GM21360 (cell line): ENCODE measurements around the gene SCAF1.
"Not testable (repeated sequence)": the region's sequence is repeated elsewhere in the genome, so short reads cannot be mapped to it uniquely, and the experiment has no call there.

Source experiments
- ATAC-seq: cut with Tn5 transposase; IDR thresholded peaks from one replicate; pipeline ENCODE4 v1.9.1; 2021; ENCODE audit warnings: mild to moderate bottlenecking, moderate library complexity; ENCODE audit not compliant: unreplicated experiment

The SCAF1 gene

GRCh38 chr19:49613374-49613773 is 28.6 kb upstream of the SCAF1 start:
- no peak for ATAC-seq

GRCh38 chr19:49614096-49614833 is 27.7 kb upstream of the SCAF1 start:
- ATAC-seq = no peak

- no peak for ATAC-seq
Measured at GRCh38 chr19:49615861-49616260, 26.1 kb upstream of the SCAF1 start.

GRCh38 chr19:49616532-49616931 is 25.5 kb upstream of the SCAF1 start:
- ATAC-seq = no peak

GRCh38 chr19:49616945-49617344 is 25.1 kb upstream of the SCAF1 start:
- no peak for ATAC-seq

GRCh38 chr19:49617860-49618259 is 24.1 kb upstream of the SCAF1 start:
- ATAC-seq = not testable (repeated sequence)

GRCh38 chr19:49624967-49625910 is 16.8 kb upstream of the SCAF1 start:
- ATAC-seq = no peak

- ATAC-seq = no peak
Measured at GRCh38 chr19:49626226-49626625, 15.8 kb upstream of the SCAF1 start.

- ATAC-seq = no peak
Measured at GRCh38 chr19:49629659-49630058, 12.3 kb upstream of the SCAF1 start.

GRCh38 chr19:49631014-49631588 is 10.9 kb upstream of the SCAF1 start:
- no peak for ATAC-seq

GRCh38 chr19:49631610-49632192 is 10.3 kb upstream of the SCAF1 start:
- no peak for ATAC-seq

- no peak for ATAC-seq
Measured at GRCh38 chr19:49632576-49632975, 9.4 kb upstream of the SCAF1 start.

- not testable (repeated sequence) for ATAC-seq
Measured at GRCh38 chr19:49633273-49633672, 8.7 kb upstream of the SCAF1 start.

GRCh38 chr19:49635530-49636232 is 6.3 kb upstream of the SCAF1 start:
- ATAC-seq = no peak

GRCh38 chr19:49636233-49636932 is 5.6 kb upstream of the SCAF1 start:
- no peak for ATAC-seq

GRCh38 chr19:49637821-49638738 is 3.9 kb upstream of the SCAF1 start:
- no peak for ATAC-seq

GRCh38 chr19:49639401-49640112 is 2.5 kb upstream of the SCAF1 start:
- ATAC-seq = no peak
